SK-N-DZ (cell line): ENCODE data around the gene TBC1D16.

Experiments
- DNase-seq: peaks from one replicate; pipeline ENCODE4 v3.0.0-alpha.2; 2015; ENCODE audit warnings: low spot score

The TBC1D16 gene

GRCh38 chr17:79891113-79891730 lies 144.4 kb downstream of the TBC1D16 start:
- DNase-seq = no peak

- DNase-seq = no peak
Measured at GRCh38 chr17:79890706-79891105, 145.0 kb downstream of the TBC1D16 start.

- DNase-seq = no peak
Measured at GRCh38 chr17:79888811-79889634, 146.6 kb downstream of the TBC1D16 start.

GRCh38 chr17:79888009-79888540 lies 147.6 kb downstream of the TBC1D16 start:
- no peak for DNase-seq

GRCh38 chr17:79887451-79887991 lies 148.2 kb downstream of the TBC1D16 start:
- DNase-seq = no peak

- DNase-seq = no peak
Measured at GRCh38 chr17:79883202-79883601, 152.5 kb downstream of the TBC1D16 start.
